Neuronal stem cell (in vitro differentiated cells): Measurements from ENCODE around the gene PPP1R3E.

ENCODE experiments used
- DNase-seq: peaks from one replicate; pipeline ENCODE4 v3.0.0-alpha.2; 2013; ENCODE audit warnings: low spot score
- H2AFZ ChIP-seq: one replicate; pipeline ENCODE4 v1.6.1; 2013; ENCODE audit warnings: mild to moderate bottlenecking, low read length, inconsistent platforms
- H2AK5ac ChIP-seq: 2 replicates; pipeline ENCODE4 v1.6.1; 2013; ENCODE audit warnings: low read depth, mild to moderate bottlenecking, inconsistent platforms, low read length, moderate library complexity, mixed read lengths
- H2BK120ac ChIP-seq: 2 replicates; pipeline ENCODE4 v1.6.1; 2013; ENCODE audit warnings: low read depth, mild to moderate bottlenecking, inconsistent platforms, low read length, moderate library complexity, mixed read lengths
- H2BK12ac ChIP-seq: one replicate; pipeline ENCODE4 v1.6.1; 2013; ENCODE audit warnings: low read length, inconsistent platforms
- H2BK15ac ChIP-seq: 2 replicates; pipeline ENCODE4 v1.6.1; 2013; ENCODE audit warnings: mild to moderate bottlenecking, low read length, inconsistent platforms, mixed read lengths
- H2BK5ac ChIP-seq: one replicate; pipeline ENCODE4 v1.6.1; 2013; ENCODE audit warnings: inconsistent platforms, mild to moderate bottlenecking, low read length, moderate library complexity
- H3K14ac ChIP-seq: one replicate; pipeline ENCODE4 v1.6.1; 2013; ENCODE audit warnings: low read length, inconsistent platforms
- H3K18ac ChIP-seq: 2 replicates; pipeline ENCODE4 v1.6.1; 2013; ENCODE audit warnings: low read length, inconsistent platforms
- H3K23ac ChIP-seq: 2 replicates; pipeline ENCODE4 v1.6.1; 2013; ENCODE audit warnings: low read depth, mild to moderate bottlenecking, mixed read lengths, low read length, inconsistent platforms; ENCODE audit not compliant: poor library complexity
- H3K27ac ChIP-seq: replicated peaks from 3 replicates; pipeline ENCODE4 v1.5.1; 2013; ENCODE audit warnings: low read length, inconsistent platforms
- H3K27me3 ChIP-seq, 3 experiments: 2 replicates each; pipeline ENCODE4 v1.6.1; 2013; ENCODE audit warnings: low read length in 3 of 3, mild to moderate bottlenecking in 2 of 3, inconsistent platforms in 1 of 3, low read depth in 1 of 3, mixed read lengths in 1 of 3, moderate library complexity in 1 of 3; ENCODE audit not compliant: control insufficient read depth in 3 of 3, insufficient read depth in 3 of 3
- H3K36me3 ChIP-seq, 2 donors: replicated peaks in 1 of 2; 2 replicates each; pipeline ENCODE4 v1.6.1; 2013; ENCODE audit warnings: low read length in 2 of 2; ENCODE audit not compliant: control insufficient read depth in 2 of 2, insufficient read depth in 2 of 2
- H3K4ac ChIP-seq: 2 replicates; pipeline ENCODE4 v1.6.1; 2013; ENCODE audit warnings: inconsistent platforms, mild to moderate bottlenecking, low read length, moderate library complexity
- H3K4me1 ChIP-seq, 2 donors: 1 replicate in 1 of 2; 2 replicates in 1 of 2; pipeline ENCODE4 v1.6.1; 2013; ENCODE audit warnings: low read length in 2 of 2, low read depth in 1 of 2; ENCODE audit not compliant: control insufficient read depth in 2 of 2, insufficient read depth in 1 of 2
- H3K4me2 ChIP-seq: one replicate; pipeline ENCODE4 v1.6.1; 2013; ENCODE audit warnings: mild to moderate bottlenecking, low read length, inconsistent platforms; ENCODE audit not compliant: insufficient read depth, poor library complexity, severe bottlenecking
- H3K4me3 ChIP-seq, 2 donors: 2 replicates each; pipeline ENCODE4 v1.5.1; 2013; ENCODE audit warnings: low read length in 2 of 2, mild to moderate bottlenecking in 2 of 2, inconsistent platforms in 1 of 2, moderate library complexity in 1 of 2
- H3K79me1 ChIP-seq: one replicate; pipeline ENCODE4 v1.6.1; 2013; ENCODE audit warnings: low read depth, mild to moderate bottlenecking, inconsistent platforms, low read length, moderate library complexity
- H3K9ac ChIP-seq: one replicate; pipeline ENCODE4 v1.6.1; 2013; ENCODE audit warnings: mild to moderate bottlenecking, low read depth, low read length, inconsistent platforms; ENCODE audit not compliant: poor library complexity
- H3K9me3 ChIP-seq, 2 donors: replicated peaks in 1 of 2; 2 replicates each; pipeline versions ENCODE3 to v1.6.1; 2013; ENCODE audit warnings: low read length in 2 of 2, mild to moderate bottlenecking in 2 of 2, inconsistent platforms in 1 of 2, low read depth in 1 of 2, mixed read lengths in 1 of 2, moderate library complexity in 1 of 2; ENCODE audit not compliant: control insufficient read depth in 2 of 2, insufficient read depth in 1 of 2
- H4K8ac ChIP-seq: one replicate; pipeline ENCODE4 v1.6.1; 2013; ENCODE audit warnings: low read depth, mild to moderate bottlenecking, inconsistent platforms, low read length, moderate library complexity
- H4K91ac ChIP-seq: one replicate; pipeline ENCODE4 v1.6.1; 2013; ENCODE audit warnings: low read length, low read depth, mild to moderate bottlenecking, inconsistent platforms; ENCODE audit not compliant: poor library complexity
- WGBS, 2 donors: extraction: QIAGEN DNeasy Blood & Tissue Kit; methylation state at CpG; one replicate each; pipeline ENCODE4 v1.1.7; 2013; ENCODE audit warnings: missing lambda C conversion rate in 2 of 2, mixed read lengths in 1 of 2; ENCODE audit not compliant: insufficient read length in 2 of 2, insufficient replicate concordance in 1 of 2; ENCODE audit errors: extremely low coverage in 2 of 2; 5-methylcytosine and 5-hydroxymethylcytosine counted together

Gene PPP1R3E

DNA sequence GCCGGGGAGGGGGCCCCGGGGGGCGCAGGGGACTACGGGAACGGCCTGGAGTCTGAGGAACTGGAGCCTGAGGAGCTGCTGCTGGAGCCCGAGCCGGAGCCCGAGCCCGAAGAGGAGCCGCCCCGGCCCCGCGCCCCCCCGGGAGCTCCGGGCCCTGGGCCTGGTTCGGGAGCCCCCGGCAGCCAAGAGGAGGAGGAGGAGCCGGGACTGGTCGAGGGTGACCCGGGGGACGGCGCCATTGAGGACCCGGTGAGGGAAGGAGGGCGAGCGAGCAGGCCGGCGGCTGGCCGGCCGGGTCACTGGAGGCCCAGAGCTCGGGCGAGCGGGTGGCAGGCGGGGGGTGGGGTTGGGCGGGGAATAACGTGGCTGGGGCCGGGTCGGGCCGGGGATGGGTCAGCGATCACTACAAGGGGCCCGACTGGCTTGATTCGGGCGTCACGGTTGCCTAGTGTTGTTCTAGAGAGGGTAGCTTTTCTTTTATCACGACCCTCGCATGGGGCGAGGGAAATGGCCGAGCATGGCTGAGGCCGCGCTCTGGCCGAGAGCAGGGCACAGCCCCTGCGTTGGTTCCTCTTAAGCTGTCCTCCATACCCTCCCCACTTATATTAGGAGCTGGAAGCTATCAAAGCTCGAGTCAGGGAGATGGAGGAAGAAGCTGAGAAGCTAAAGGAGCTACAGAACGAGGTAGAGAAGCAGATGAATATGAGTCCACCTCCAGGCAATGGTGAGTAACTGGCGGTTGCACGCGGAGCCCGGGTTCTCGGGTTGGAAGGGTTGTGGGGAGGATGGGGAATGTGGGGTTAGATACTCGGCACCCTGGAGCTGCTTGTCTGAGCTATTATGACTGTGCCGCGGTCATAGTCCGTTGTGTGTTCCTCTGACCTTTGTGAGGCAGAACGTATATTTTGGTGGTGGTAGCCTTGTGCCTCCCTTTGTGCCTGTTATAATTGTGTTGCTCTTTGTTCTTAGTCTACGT is 19.2 kb upstream of the PPP1R3E start:
- Histone ChIP-seq H3K14ac (peak overlapping the region; percentile 31), H3K18ac (peak overlapping the region; percentile 97), H3K27ac (peak overlapping the region; percentile 86), H3K4me1 (peaks cover 11 to 14% of the 10 kb centered on the region in 2 donors), H3K36me3 (peaks cover 25 to 56% of the 10 kb centered on the region in 2 donors), H4K91ac (no peak overlapping the region), H3K4me2 (peak overlapping the region; percentile 61), H2AFZ (peak overlapping the region; percentile 48), H2BK5ac (peak overlapping the region; percentile 79), H4K8ac (no peak overlapping the region), H3K23ac (no peak overlapping the region), H2BK120ac (no peak overlapping the region), H3K9ac (peak overlapping the region; percentile 95), H2BK12ac (no peak overlapping the region), H3K9me3 (no peaks in the 10 kb centered on the region), H3K79me1 (peaks cover 7% of the 10 kb centered on the region), H3K27me3 (no peaks in the 10 kb centered on the region), H2BK15ac (no peak overlapping the region), H3K4ac (peak overlapping the region; percentile 72), H3K4me3 (peak overlapping the region; percentile 84 to 88), H2AK5ac (peak overlapping the region; percentile 97)
- no CpG with 5 or more reads among the region's 64 CpGs for WGBS, 2 donors
- peak; percentile 18 for DNase-seq

- no CpG with 5 or more reads among the region's 63 CpGs for WGBS, 2 donors
- Histone ChIP-seq H2BK5ac (peak within 1 kb of the TSS; percentile 79), H2AFZ (peak within 1 kb of the TSS; percentile 60), H3K27me3 (no peaks in the 10 kb centered on the region), H2BK120ac (no peak within 1 kb of the TSS), H3K4me1 (peaks cover 11 to 14% of the 10 kb centered on the region in 2 donors), H3K9me3 (no peaks in the 10 kb centered on the region), H3K14ac (peak within 1 kb of the TSS; percentile 31), H3K18ac (peak within 1 kb of the TSS; percentile 97), H4K91ac (peak within 1 kb of the TSS; percentile 3), H2BK12ac (no peak within 1 kb of the TSS), H3K9ac (peak within 1 kb of the TSS; percentile 95), H4K8ac (peak within 1 kb of the TSS; percentile 99), H3K23ac (peak within 1 kb of the TSS; percentile 10), H3K79me1 (peaks cover 7% of the 10 kb centered on the region), H3K27ac (peak within 1 kb of the TSS; percentile 89), H3K36me3 (peaks cover 25 to 51% of the 10 kb centered on the region in 2 donors), H3K4ac (peak within 1 kb of the TSS; percentile 72), H3K4me2 (peak within 1 kb of the TSS; percentile 61), H2BK15ac (peak within 1 kb of the TSS; percentile 5), H2AK5ac (peak within 1 kb of the TSS; percentile 97), H3K4me3 (peak within 1 kb of the TSS; percentile 84 to 88)
- peak; percentile 100 for DNase-seq
Observed at GRCh38 chr14:23320584-23321571, 18.2 kb upstream of the PPP1R3E start, which contains the start of gene PABPN1. Gene PABPN1 (plus strand): TSS chr14:23321457. CDS start chr14:23321470, 13 bp downstream.

DNA sequence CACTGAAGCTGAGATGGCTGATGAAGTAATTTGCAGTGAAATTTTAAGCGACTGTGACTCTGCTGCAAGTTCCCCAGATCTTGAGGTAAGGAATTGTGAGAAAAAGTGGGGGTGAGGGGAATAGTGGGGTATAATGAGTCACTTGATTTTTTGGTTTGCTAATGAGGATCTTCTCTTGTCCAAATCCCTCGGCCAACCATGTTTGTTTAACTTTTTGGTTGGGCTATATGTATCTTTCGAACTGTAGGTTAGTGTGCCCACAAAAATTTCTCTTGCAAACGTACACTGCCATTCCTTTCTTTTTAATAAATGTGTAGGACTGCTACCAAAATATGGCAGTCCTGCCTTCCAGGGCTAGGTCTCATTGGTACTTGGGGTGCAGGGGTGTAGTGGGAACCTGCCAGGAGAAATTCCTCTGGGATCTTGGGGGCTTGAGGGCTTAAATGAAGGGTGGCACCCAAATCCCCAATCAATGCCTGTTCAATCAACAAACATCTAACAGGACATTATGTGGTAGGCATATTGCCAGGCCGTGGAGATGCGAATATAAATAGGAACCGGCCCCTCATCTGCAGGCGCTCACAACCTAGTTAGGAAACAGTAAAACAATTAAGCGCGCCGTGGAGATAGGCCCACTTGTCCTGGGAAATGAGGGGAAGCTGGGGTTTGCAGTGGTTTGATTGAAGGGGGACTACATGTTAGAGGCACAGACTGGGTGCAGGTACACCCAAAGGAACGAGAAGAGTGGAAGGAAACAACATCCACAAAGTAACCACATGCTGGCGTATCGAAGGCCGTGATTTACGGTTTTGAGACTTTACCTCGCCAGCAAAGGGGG is 17.3 kb upstream of the PPP1R3E start:
- no peak overlapping the region for H3K9ac ChIP-seq
- peak overlapping the region; percentile 60 for H2AFZ ChIP-seq
- peaks cover 7% of the 10 kb centered on the region for H3K79me1 ChIP-seq
- no peak overlapping the region for H2BK12ac ChIP-seq
- peak overlapping the region; percentile 20 for H3K4me2 ChIP-seq
- peak overlapping the region; percentile 26 for H3K4ac ChIP-seq
- DNase-seq = no peak
- no CpG with 5 or more reads among the region's 17 CpGs for WGBS, 2 donors
- H2BK15ac ChIP-seq = peak overlapping the region; percentile 5
- H4K8ac ChIP-seq = peak overlapping the region; percentile 99
- H3K27me3 ChIP-seq = no peaks in the 10 kb centered on the region
- H4K91ac ChIP-seq = peak overlapping the region; percentile 3
- peak overlapping the region; percentile 17 for H2BK5ac ChIP-seq
- no peaks in the 10 kb centered on the region for H3K9me3 ChIP-seq
- no peak overlapping the region for H3K18ac ChIP-seq
- H3K27ac ChIP-seq = peak overlapping the region; percentile 89
- no peak overlapping the region for H3K23ac ChIP-seq
- H2BK120ac ChIP-seq = no peak overlapping the region
- peaks cover 11 to 14% of the 10 kb centered on the region in 2 donors for H3K4me1 ChIP-seq
- peak overlapping the region; percentile 3 for H2AK5ac ChIP-seq
- H3K36me3 ChIP-seq = peaks cover 24 to 47% of the 10 kb centered on the region in 2 donors
- no peak overlapping the region for H3K14ac ChIP-seq
- H3K4me3 ChIP-seq = peak overlapping the region; percentile 45 to 88
